NCI-H1105 treated with DMSO at 0.1 percent for 48 hours (cell line): Measurements from ENCODE around the gene MASTL.
A peak's percentile ranks its signal among the peaks of the same experiment; 100 is the strongest.
"Not testable (repeated sequence)": the region's sequence is repeated elsewhere in the genome, so short reads cannot be mapped to it uniquely, and the experiment has no call there.

Source experiments
- DNase-seq: peaks from one replicate; lab custom pipeline; 2025; lab: John Stamatoyannopoulos, UW

The MASTL gene

GRCh38 chr10:27155066-27155754 is at the start of gene MASTL:
Gene MASTL, plus strand, starts transcription at chr10:27155352. Its CDS starts 75 bp downstream, at chr10:27155427.
- peak; percentile 68 for DNase-seq

GRCh38 chr10:27108165-27108564 is 47.0 kb upstream of the MASTL start:
- DNase-seq = no peak

GRCh38 chr10:27134371-27134770 is 20.8 kb upstream of the MASTL start:
- no peak for DNase-seq

GRCh38 chr10:27138277-27138676 is 16.9 kb upstream of the MASTL start:
- DNase-seq = no peak

- no peak for DNase-seq
Measured at GRCh38 chr10:27143686-27144085, 11.5 kb upstream of the MASTL start.

GRCh38 chr10:27145937-27146336 is 9.2 kb upstream of the MASTL start:
- no peak for DNase-seq

- no peak for DNase-seq
Measured at GRCh38 chr10:27147701-27148100, 7.5 kb upstream of the MASTL start.

GRCh38 chr10:27150261-27150660 is 4.9 kb upstream of the MASTL start:
- DNase-seq = no peak

GRCh38 chr10:27152687-27153086 is 2.5 kb upstream of the MASTL start:
- no peak for DNase-seq

GRCh38 chr10:27153329-27153728 is 1.8 kb upstream of the MASTL start:
- DNase-seq = no peak

GRCh38 chr10:27153845-27154193 is 1.3 kb upstream of the MASTL start:
- DNase-seq = no peak

GRCh38 chr10:27156566-27156965 is 1.4 kb downstream of the MASTL start:
- not testable (repeated sequence) for DNase-seq

GRCh38 chr10:27157150-27157549 is 2.0 kb downstream of the MASTL start:
- no peak for DNase-seq

- DNase-seq = no peak
Measured at GRCh38 chr10:27158421-27158820, 3.3 kb downstream of the MASTL start.

- no peak for DNase-seq
Measured at GRCh38 chr10:27169849-27170248, 14.7 kb downstream of the MASTL start.

GRCh38 chr10:27188259-27188658 is 33.1 kb downstream of the MASTL start:
- DNase-seq = no peak

GRCh38 chr10:27188897-27189296 is 33.7 kb downstream of the MASTL start:
- DNase-seq = no peak

- no peak for DNase-seq
Measured at GRCh38 chr10:27190508-27190907, 35.4 kb downstream of the MASTL start.

- DNase-seq = no peak
Measured at GRCh38 chr10:27192284-27192683, 37.1 kb downstream of the MASTL start.

- no peak for DNase-seq
Measured at GRCh38 chr10:27197980-27198620, 42.9 kb downstream of the MASTL start.

- no peak for DNase-seq
Measured at GRCh38 chr10:27203806-27204205, 48.7 kb downstream of the MASTL start.

- DNase-seq = no peak
Measured at GRCh38 chr10:27207350-27207749, 52.2 kb downstream of the MASTL start.

- no peak for DNase-seq
Measured at GRCh38 chr10:27223964-27224363, 68.8 kb downstream of the MASTL start.

- no peak for DNase-seq
Measured at GRCh38 chr10:27225011-27225590, 69.9 kb downstream of the MASTL start.
